ENCODE data around the gene MAST4. TPM values are rescaled to one million over a fixed set of nuclear protein-coding genes. Genes with fewer than 3 reads are reported as not detected.
A peak's percentile ranks its signal among the peaks of the same experiment; 100 is the strongest.

MAST4 gene
- polyA plus RNA-seq, 1 donor (not counting 4 experiments of a cell fraction or from before 2014, with no cell fraction given), result 19.8 TPM

- DNase-seq (ENCODE audit: low read depth, low spot score), result no peak
- Histone ChIP-seq H3K9me3 (ENCODE audit: control insufficient read depth, low read depth, low read length) (no peaks in the 10 kb centered on the region), H3K27ac (ENCODE audit: control insufficient read depth, insufficient read depth, low read length) (no peak overlapping the region), H3K36me3 (ENCODE audit: control insufficient read depth in 2 of 2, extremely low read depth in 1 of 2, insufficient read depth in 2 of 2, low read length in 2 of 2) (no peaks in the 10 kb centered on the region), H3K4me3 (ENCODE audit: control insufficient read depth in 2 of 3, extremely low read depth in 1 of 3, insufficient read depth in 2 of 3, low read depth in 1 of 3, low read length in 3 of 3) (no peak overlapping the region), H2AFZ (ENCODE audit: control insufficient read depth, low read length) (no peak overlapping the region), H3K9ac (ENCODE audit: control insufficient read depth, extremely low read depth, insufficient read depth, low read length) (no peak overlapping the region), H3K4me1 (ENCODE audit: control insufficient read depth, extremely low read depth, insufficient read depth, low read length) (peaks cover 8% of the 10 kb centered on the region), H3K9me1 (ENCODE audit: control insufficient read depth, extremely low read depth, insufficient read depth, low read length) (no peaks in the 10 kb centered on the region), H4K20me1 (ENCODE audit: control insufficient read depth, extremely low read depth, insufficient read depth, low read length) (no peaks in the 10 kb centered on the region), H3K27me3 (ENCODE audit: control insufficient read depth, extremely low read depth, insufficient read depth, low read length) (no peaks in the 10 kb centered on the region), H3K79me2 (ENCODE audit: control insufficient read depth, insufficient read depth, low read length) (no peaks in the 10 kb centered on the region), H3K4me2 (ENCODE audit: control insufficient read depth, extremely low read depth, insufficient read depth, low read depth, low read length) (no peak overlapping the region)
- dilution Hi-C loops (cut with MboI; ENCODE audit: extremely low pct_ligation_motif_present, low sequenced_read_pairs), result no loop called here
- peak; percentile 55 for FAIRE-seq
- TF ChIP-seq CTCF (optimal IDR thresholded peaks at IDR 0.05 in 1 of 3, IDR thresholded peaks at IDR 0.05 in 1 of 3, conservative IDR thresholded peaks at IDR 0.05 in 1 of 3; ENCODE audit: extremely low read depth in 1 of 3, insufficient read depth in 2 of 3, low read length in 3 of 3), result no peak
- no peak for TF ChIP-seq EZH2 (IDR thresholded peaks at IDR 0.05; ENCODE audit: low read length)
Observed at GRCh38 chr5:66969484-66969883, 373.3 kb downstream of the MAST4 start.

- no peak for DNase-seq (ENCODE audit: low read depth, low spot score)
- TF ChIP-seq CTCF (optimal IDR thresholded peaks at IDR 0.05 in 1 of 3, IDR thresholded peaks at IDR 0.05 in 1 of 3, conservative IDR thresholded peaks at IDR 0.05 in 1 of 3; ENCODE audit: extremely low read depth in 1 of 3, insufficient read depth in 2 of 3, low read length in 3 of 3) (no peak), EZH2 (IDR thresholded peaks at IDR 0.05; ENCODE audit: low read length) (no peak)
Observed at GRCh38 chr5:66969963-66970362, 373.8 kb downstream of the MAST4 start.

More at GRCh38 chr5:66969963-66970362, 373.8 kb downstream of the MAST4 start:
- Histone ChIP-seq H2AFZ (ENCODE audit: control insufficient read depth, low read length) (no peak overlapping the region), H3K9ac (ENCODE audit: control insufficient read depth, extremely low read depth, insufficient read depth, low read length) (no peak overlapping the region), H3K27me3 (ENCODE audit: control insufficient read depth, extremely low read depth, insufficient read depth, low read length) (no peaks in the 10 kb centered on the region), H3K9me3 (ENCODE audit: control insufficient read depth, low read depth, low read length) (no peaks in the 10 kb centered on the region), H3K4me3 (ENCODE audit: control insufficient read depth in 2 of 3, extremely low read depth in 1 of 3, insufficient read depth in 2 of 3, low read depth in 1 of 3, low read length in 3 of 3) (no peak overlapping the region), H3K36me3 (ENCODE audit: control insufficient read depth in 2 of 2, extremely low read depth in 1 of 2, insufficient read depth in 2 of 2, low read length in 2 of 2) (no peaks in the 10 kb centered on the region), H3K9me1 (ENCODE audit: control insufficient read depth, extremely low read depth, insufficient read depth, low read length) (no peaks in the 10 kb centered on the region), H3K27ac (ENCODE audit: control insufficient read depth, insufficient read depth, low read length) (no peak overlapping the region), H4K20me1 (ENCODE audit: control insufficient read depth, extremely low read depth, insufficient read depth, low read length) (no peaks in the 10 kb centered on the region), H3K4me2 (ENCODE audit: control insufficient read depth, extremely low read depth, insufficient read depth, low read depth, low read length) (no peak overlapping the region), H3K79me2 (ENCODE audit: control insufficient read depth, insufficient read depth, low read length) (no peaks in the 10 kb centered on the region), H3K4me1 (ENCODE audit: control insufficient read depth, extremely low read depth, insufficient read depth, low read length) (peaks cover 8% of the 10 kb centered on the region)
- dilution Hi-C loops (cut with MboI; ENCODE audit: extremely low pct_ligation_motif_present, low sequenced_read_pairs), result no loop called here
- FAIRE-seq, result no peak

Data from keratinocyte (primary cell).